Dedifferentiated amniotic fluid mesenchymal stem cell (primary cell): ENCODE data around the gene PNPLA7.

Source experiments
- DNase-seq: peaks from one replicate; pipeline ENCODE4 v3.0.0-alpha.2; 2016; ENCODE audit errors: extremely low spot score

PNPLA7 gene

GRCh38 chr9:137461663-137462395 lies 88.4 kb downstream of the PNPLA7 start:
- no peak for DNase-seq

GRCh38 chr9:137461316-137461662 lies 88.9 kb downstream of the PNPLA7 start:
- DNase-seq = no peak

GRCh38 chr9:137460363-137461315 lies 89.6 kb downstream of the PNPLA7 start:
- DNase-seq = no peak

GRCh38 chr9:137459601-137460362 lies 90.4 kb downstream of the PNPLA7 start:
- no peak for DNase-seq

GRCh38 chr9:137459152-137459600 lies 91.0 kb downstream of the PNPLA7 start, which contains the start of gene NSMF:
Gene NSMF, minus strand, starts transcription at chr9:137459334. Its CDS starts 232 bp downstream, at chr9:137459102.
- DNase-seq = peak; percentile 87

GRCh38 chr9:137458194-137459151 lies 91.7 kb downstream of the PNPLA7 start:
- DNase-seq = no peak

- no peak for DNase-seq
Observed at GRCh38 chr9:137457406-137458193, 92.6 kb downstream of the PNPLA7 start.

GRCh38 chr9:137456864-137457405 lies 93.3 kb downstream of the PNPLA7 start:
- DNase-seq = no peak

- peak; percentile 44 for DNase-seq
Observed at GRCh38 chr9:137456061-137456863, 93.9 kb downstream of the PNPLA7 start.

GRCh38 chr9:137455359-137455991 lies 94.7 kb downstream of the PNPLA7 start:
- no peak for DNase-seq

GRCh38 chr9:137454597-137455358 lies 95.4 kb downstream of the PNPLA7 start:
- DNase-seq = no peak

GRCh38 chr9:137454145-137454596 lies 96.0 kb downstream of the PNPLA7 start:
- no peak for DNase-seq

- DNase-seq = no peak
Observed at GRCh38 chr9:137453643-137454081, 96.5 kb downstream of the PNPLA7 start.

- no peak for DNase-seq
Observed at GRCh38 chr9:137452761-137453642, 97.2 kb downstream of the PNPLA7 start.

- DNase-seq = no peak
Observed at GRCh38 chr9:137452006-137452760, 98.0 kb downstream of the PNPLA7 start.
